Gastroesophageal sphincter (tissue), 3 donors: Measurements from ENCODE around the gene NDUFAF5.

ENCODE experiments used
- POLR2AphosphoS5 ChIP-seq: sonication (generic); formaldehyde crosslinking; IDR thresholded peaks from one replicate; pipeline ENCODE4 v1.6.1; 2017; ENCODE audit warnings: antibody characterized with exemption
- TF ChIP-seq, protein P1 (sequence below), 4 experiments: fragments of 200-600 bp in 2 of 4; fragments of 450-650 bp in 2 of 4; sonication (generic) in 1 of 4; IDR thresholded peaks; one replicate each; pipeline ENCODE4 v1.5.1; 2017 to 2019; ENCODE audit warnings: antibody characterized with exemption in 4 of 4, mild to moderate bottlenecking in 2 of 4, moderate library complexity in 2 of 4

DNA sequence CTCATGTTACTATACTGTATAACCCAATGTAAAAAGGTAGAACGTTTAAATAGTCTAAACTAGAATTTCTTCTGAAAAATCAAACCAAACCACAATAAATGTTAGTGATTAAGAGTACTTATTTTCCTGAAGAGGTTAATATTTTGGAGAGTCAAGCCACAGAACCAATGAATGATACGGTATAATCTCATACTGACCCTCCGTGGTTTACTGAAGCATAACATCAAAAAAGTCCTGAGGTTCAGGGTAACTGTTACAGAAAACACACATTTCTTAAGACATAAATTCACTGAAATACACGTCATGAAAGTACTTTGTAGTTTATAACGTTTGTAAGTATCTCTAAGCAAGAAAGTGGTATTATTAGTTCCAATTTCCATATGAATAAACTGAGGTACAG lies 29.0 kb upstream of the NDUFAF5 start:
- TF ChIP-seq POLR2AphosphoS5 = no peak
- TF ChIP-seq, protein P1, sequence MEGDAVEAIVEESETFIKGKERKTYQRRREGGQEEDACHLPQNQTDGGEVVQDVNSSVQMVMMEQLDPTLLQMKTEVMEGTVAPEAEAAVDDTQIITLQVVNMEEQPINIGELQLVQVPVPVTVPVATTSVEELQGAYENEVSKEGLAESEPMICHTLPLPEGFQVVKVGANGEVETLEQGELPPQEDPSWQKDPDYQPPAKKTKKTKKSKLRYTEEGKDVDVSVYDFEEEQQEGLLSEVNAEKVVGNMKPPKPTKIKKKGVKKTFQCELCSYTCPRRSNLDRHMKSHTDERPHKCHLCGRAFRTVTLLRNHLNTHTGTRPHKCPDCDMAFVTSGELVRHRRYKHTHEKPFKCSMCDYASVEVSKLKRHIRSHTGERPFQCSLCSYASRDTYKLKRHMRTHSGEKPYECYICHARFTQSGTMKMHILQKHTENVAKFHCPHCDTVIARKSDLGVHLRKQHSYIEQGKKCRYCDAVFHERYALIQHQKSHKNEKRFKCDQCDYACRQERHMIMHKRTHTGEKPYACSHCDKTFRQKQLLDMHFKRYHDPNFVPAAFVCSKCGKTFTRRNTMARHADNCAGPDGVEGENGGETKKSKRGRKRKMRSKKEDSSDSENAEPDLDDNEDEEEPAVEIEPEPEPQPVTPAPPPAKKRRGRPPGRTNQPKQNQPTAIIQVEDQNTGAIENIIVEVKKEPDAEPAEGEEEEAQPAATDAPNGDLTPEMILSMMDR (IDR thresholded peaks at IDR 0.05) = peak in 3 of 4 experiments; percentile 11 to 26 (median 21)
